ENCODE results near the gene FHIT.

The FHIT gene

DNA sequence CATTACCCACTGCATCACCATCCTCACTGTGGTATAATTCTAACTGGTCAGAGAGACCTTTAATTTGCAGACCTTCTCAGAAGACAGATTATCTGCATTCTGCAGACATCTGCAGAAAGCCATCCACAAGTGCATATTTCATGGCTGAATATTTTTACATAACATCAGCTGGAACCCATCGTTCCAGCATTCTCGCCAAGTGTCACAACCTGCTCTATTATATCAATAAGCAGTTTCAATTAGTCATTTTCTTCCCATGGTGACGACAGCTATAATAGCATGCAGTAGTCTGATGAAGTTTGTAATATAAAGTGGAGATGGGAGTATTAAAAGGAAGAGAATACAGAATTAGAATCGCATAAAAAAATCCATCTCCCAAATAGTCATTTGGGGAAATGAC, 334.7 kb downstream of the FHIT start:
- H3K9ac ChIP-seq (ENCODE audit: insufficient read length, low read depth) = no peak overlapping the region
- DNase-seq (ENCODE audit: low read depth, low spot score) = no peak
- no peak overlapping the region for H3K4me3 ChIP-seq (ENCODE audit: insufficient read length, low read depth)
- H3K36me3 ChIP-seq (ENCODE audit: insufficient read depth, insufficient read length, low read length) = no peaks in the 10 kb centered on the region
- no peaks in the 10 kb centered on the region for H3K27me3 ChIP-seq (ENCODE audit: insufficient read depth, insufficient read length)
- no peaks in the 10 kb centered on the region for H3K4me1 ChIP-seq (ENCODE audit: insufficient read depth, insufficient read length)
- TF ChIP-seq SUZ12 (IDR thresholded peaks at IDR 0.05; ENCODE audit: extremely low read depth, insufficient read depth, insufficient read length) (no peak), ZNF274 (IDR thresholded peaks at IDR 0.05; ENCODE audit: low read depth, low read length) (no peak), YY1 (IDR thresholded peaks at IDR 0.05; ENCODE audit: insufficient read depth, insufficient read length) (no peak)
- peaks cover 5% of the 10 kb centered on the region; the same call in 1 of the 2 replicates for H3K9me3 ChIP-seq (ENCODE audit: insufficient read depth, low read length)

DNA sequence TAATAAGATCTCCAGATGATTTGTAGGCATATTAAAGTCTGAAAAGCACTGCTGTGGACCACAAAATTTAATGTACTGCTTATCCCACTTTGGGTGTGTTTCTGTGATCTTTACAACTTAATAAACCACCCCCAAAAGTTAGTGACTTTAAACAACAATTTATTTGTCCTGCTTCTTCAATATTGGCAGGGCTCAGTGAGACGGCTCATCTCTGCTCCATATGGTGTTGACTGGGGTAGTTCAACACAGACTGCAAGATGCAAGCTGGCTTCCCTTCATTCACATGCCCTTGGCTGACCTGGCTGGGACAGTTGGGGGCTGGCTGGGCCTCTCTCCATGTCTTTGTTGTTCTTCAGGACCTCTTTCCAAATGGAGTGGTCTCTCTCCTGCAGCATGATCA, 337.8 kb downstream of the FHIT start:
- no peak for DNase-seq (ENCODE audit: low read depth, low spot score)
- TF ChIP-seq ZNF274 (IDR thresholded peaks at IDR 0.05; ENCODE audit: low read depth, low read length) (no peak), YY1 (IDR thresholded peaks at IDR 0.05; ENCODE audit: insufficient read depth, insufficient read length) (no peak), SUZ12 (IDR thresholded peaks at IDR 0.05; ENCODE audit: extremely low read depth, insufficient read depth, insufficient read length) (no peak)
- Histone ChIP-seq H3K4me1 (ENCODE audit: insufficient read depth, insufficient read length) (no peaks in the 10 kb centered on the region), H3K36me3 (ENCODE audit: insufficient read depth, insufficient read length, low read length) (no peaks in the 10 kb centered on the region), H3K9ac (ENCODE audit: insufficient read length, low read depth) (no peak overlapping the region), H3K27me3 (ENCODE audit: insufficient read depth, insufficient read length) (no peaks in the 10 kb centered on the region), H3K4me3 (ENCODE audit: insufficient read length, low read depth) (no peak overlapping the region), H3K9me3 (ENCODE audit: insufficient read depth, low read length) (peaks cover 5% of the 10 kb centered on the region; the same call in 1 of the 2 replicates)

DNA sequence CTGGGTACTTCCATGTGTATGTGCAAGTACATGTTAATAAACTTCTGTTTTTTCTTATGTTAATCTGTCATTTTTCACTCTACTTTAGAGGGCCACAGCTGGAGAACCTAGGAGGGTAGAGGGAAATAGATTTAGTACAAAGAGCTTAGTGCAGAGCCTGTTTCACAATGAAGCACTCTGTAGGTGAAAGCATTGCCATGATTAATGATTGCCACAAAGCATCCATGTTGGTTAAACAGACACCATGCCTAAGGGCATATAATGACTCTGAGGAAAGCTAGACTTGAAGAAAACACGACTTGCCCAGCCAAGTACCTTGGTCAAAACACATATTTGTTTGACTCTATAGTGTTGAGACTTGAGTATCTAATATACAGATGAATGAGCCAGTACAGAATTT, 338.4 kb downstream of the FHIT start:
- TF ChIP-seq SUZ12 (IDR thresholded peaks at IDR 0.05; ENCODE audit: extremely low read depth, insufficient read depth, insufficient read length) (no peak), YY1 (IDR thresholded peaks at IDR 0.05; ENCODE audit: insufficient read depth, insufficient read length) (no peak), ZNF274 (IDR thresholded peaks at IDR 0.05; ENCODE audit: low read depth, low read length) (no peak)
- Histone ChIP-seq H3K4me1 (ENCODE audit: insufficient read depth, insufficient read length) (no peaks in the 10 kb centered on the region), H3K9ac (ENCODE audit: insufficient read length, low read depth) (no peak overlapping the region), H3K9me3 (ENCODE audit: insufficient read depth, low read length) (peaks cover 5% of the 10 kb centered on the region; the same call in 1 of the 2 replicates), H3K36me3 (ENCODE audit: insufficient read depth, insufficient read length, low read length) (no peaks in the 10 kb centered on the region), H3K27me3 (ENCODE audit: insufficient read depth, insufficient read length) (no peaks in the 10 kb centered on the region), H3K4me3 (ENCODE audit: insufficient read length, low read depth) (no peak overlapping the region)
- no peak for DNase-seq (ENCODE audit: low read depth, low spot score)

- H3K9ac ChIP-seq (ENCODE audit: insufficient read length, low read depth) = no peak overlapping the region
Measured at GRCh38 chr3:60912142-60912541, 339.1 kb downstream of the FHIT start.

GRCh38 chr3:60909526-60909925, 341.7 kb downstream of the FHIT start:
- H3K4me3 ChIP-seq (ENCODE audit: insufficient read length, low read depth) = no peak overlapping the region
- H3K9ac ChIP-seq (ENCODE audit: insufficient read length, low read depth) = no peak overlapping the region
- no peaks in the 10 kb centered on the region for H3K27me3 ChIP-seq (ENCODE audit: insufficient read depth, insufficient read length)
- TF ChIP-seq YY1 (IDR thresholded peaks at IDR 0.05; ENCODE audit: insufficient read depth, insufficient read length) (no peak), SUZ12 (IDR thresholded peaks at IDR 0.05; ENCODE audit: extremely low read depth, insufficient read depth, insufficient read length) (no peak), ZNF274 (IDR thresholded peaks at IDR 0.05; ENCODE audit: low read depth, low read length) (no peak)
- H3K36me3 ChIP-seq (ENCODE audit: insufficient read depth, insufficient read length, low read length) = no peaks in the 10 kb centered on the region
- peaks cover 5% of the 10 kb centered on the region; the same call in 1 of the 2 replicates for H3K9me3 ChIP-seq (ENCODE audit: insufficient read depth, low read length)
- H3K4me1 ChIP-seq (ENCODE audit: insufficient read depth, insufficient read length) = no peaks in the 10 kb centered on the region
- no peak for DNase-seq (ENCODE audit: low read depth, low spot score)

More at GRCh38 chr3:60912142-60912541, 339.1 kb downstream of the FHIT start:
- H3K36me3 ChIP-seq (ENCODE audit: insufficient read depth, insufficient read length, low read length) = no peaks in the 10 kb centered on the region
- no peak overlapping the region for H3K4me3 ChIP-seq (ENCODE audit: insufficient read length, low read depth)
- H3K9me3 ChIP-seq (ENCODE audit: insufficient read depth, low read length) = peaks cover 5% of the 10 kb centered on the region; the same call in 1 of the 2 replicates
- H3K4me1 ChIP-seq (ENCODE audit: insufficient read depth, insufficient read length) = no peaks in the 10 kb centered on the region
- DNase-seq (ENCODE audit: low read depth, low spot score) = no peak
- no peaks in the 10 kb centered on the region for H3K27me3 ChIP-seq (ENCODE audit: insufficient read depth, insufficient read length)
- TF ChIP-seq ZNF274 (IDR thresholded peaks at IDR 0.05; ENCODE audit: low read depth, low read length) = no peak
- TF ChIP-seq SUZ12 (IDR thresholded peaks at IDR 0.05; ENCODE audit: extremely low read depth, insufficient read depth, insufficient read length) = no peak
- no peak for TF ChIP-seq YY1 (IDR thresholded peaks at IDR 0.05; ENCODE audit: insufficient read depth, insufficient read length)

DNA sequence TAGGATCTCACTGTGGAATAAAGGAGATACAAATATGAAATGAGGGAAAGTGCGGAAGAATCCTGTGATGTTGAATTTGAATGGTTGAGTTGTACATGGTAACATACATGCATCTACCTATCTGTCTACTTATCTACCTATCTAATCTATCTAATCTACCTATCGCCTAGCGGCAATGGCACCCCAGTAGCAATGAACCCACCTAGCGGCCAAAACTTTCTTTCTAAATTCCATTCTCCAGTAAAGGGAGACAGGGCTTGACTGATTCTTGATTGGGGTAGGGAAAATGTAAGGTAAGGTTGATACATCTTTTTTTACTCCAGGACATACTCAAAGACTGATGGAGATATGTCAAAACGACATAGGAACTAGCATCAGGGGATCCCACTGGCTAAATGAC, 345.0 kb downstream of the FHIT start:
- H3K36me3 ChIP-seq (ENCODE audit: insufficient read depth, insufficient read length, low read length) = no peaks in the 10 kb centered on the region
- no peak overlapping the region for H3K4me3 ChIP-seq (ENCODE audit: insufficient read length, low read depth)
- no peaks in the 10 kb centered on the region for H3K27me3 ChIP-seq (ENCODE audit: insufficient read depth, insufficient read length)
- no peak overlapping the region for H3K9ac ChIP-seq (ENCODE audit: insufficient read length, low read depth)
- no peak for DNase-seq (ENCODE audit: low read depth, low spot score)
- no peaks in the 10 kb centered on the region for H3K9me3 ChIP-seq (ENCODE audit: insufficient read depth, low read length)
- TF ChIP-seq YY1 (IDR thresholded peaks at IDR 0.05; ENCODE audit: insufficient read depth, insufficient read length) (no peak), ZNF274 (IDR thresholded peaks at IDR 0.05; ENCODE audit: low read depth, low read length) (no peak)
- no peaks in the 10 kb centered on the region for H3K4me1 ChIP-seq (ENCODE audit: insufficient read depth, insufficient read length)

DNA sequence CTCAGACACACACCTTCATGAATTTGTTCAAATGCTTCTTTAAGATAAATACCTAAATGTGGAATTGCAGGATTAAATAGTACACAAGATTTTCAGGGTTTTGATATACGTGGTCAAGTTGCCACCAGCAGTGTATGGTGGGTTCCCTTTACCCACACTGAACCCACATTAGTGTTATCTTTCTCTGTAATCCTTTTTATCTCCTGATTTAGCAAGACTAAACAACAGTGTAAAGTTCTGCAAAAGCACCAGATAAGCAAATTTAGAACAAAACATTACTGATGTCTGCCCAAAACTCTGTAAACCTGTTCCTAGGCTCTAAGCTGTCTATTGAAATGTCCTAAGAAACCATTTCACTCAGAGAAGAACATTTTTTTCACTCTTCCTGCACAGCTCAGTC, 352.9 kb downstream of the FHIT start:
- Histone ChIP-seq H3K4me1 (ENCODE audit: insufficient read depth, insufficient read length) (no peaks in the 10 kb centered on the region), H3K4me3 (ENCODE audit: insufficient read length, low read depth) (no peak overlapping the region), H3K9me3 (ENCODE audit: insufficient read depth, low read length) (no peaks in the 10 kb centered on the region), H3K9ac (ENCODE audit: insufficient read length, low read depth) (no peak overlapping the region), H3K36me3 (ENCODE audit: insufficient read depth, insufficient read length, low read length) (no peaks in the 10 kb centered on the region), H3K27me3 (ENCODE audit: insufficient read depth, insufficient read length) (no peaks in the 10 kb centered on the region)
- no peak for DNase-seq (ENCODE audit: low read depth, low spot score)
- no peak for TF ChIP-seq YY1 (IDR thresholded peaks at IDR 0.05; ENCODE audit: insufficient read depth, insufficient read length)
- TF ChIP-seq SUZ12 (IDR thresholded peaks at IDR 0.05; ENCODE audit: extremely low read depth, insufficient read depth, insufficient read length) = no peak
- no peak for TF ChIP-seq ZNF274 (IDR thresholded peaks at IDR 0.05; ENCODE audit: low read depth, low read length)
